K562 (cell line): ENCODE data around the gene MEI4.

Experiments
- ATF7 ChIP-seq: fragments of 450-650 bp; IDR thresholded peaks from 2 replicates; pipeline ENCODE4 v1.7.1; 2014; ENCODE audit warnings: mild to moderate bottlenecking, moderate library complexity
- BRF2 ChIP-seq: IDR thresholded peaks from 3 replicates; pipeline ENCODE4 v1.6.1; 2011; ENCODE audit warnings: borderline replicate concordance, mild to moderate bottlenecking; ENCODE audit not compliant: insufficient read length, insufficient read depth
- CGGBP1 ChIP-seq: fragments of 250-450 bp; sonication (Bioruptor Pico); IDR thresholded peaks from 2 replicates; pipeline ENCODE4 v1.9.0; 2021; ENCODE audit warnings: mild to moderate bottlenecking
- ERF ChIP-seq: fragments of 450-650 bp; formaldehyde crosslinking; IDR thresholded peaks from 2 replicates; pipeline ENCODE4 v1.4.0; 2020; ENCODE audit warnings: mild to moderate bottlenecking, mixed read lengths
- GABPA ChIP-seq: fragments of 200-800 bp; sonication (Bioruptor generic); conservative IDR thresholded peaks from 2 replicates; pipeline ENCODE4 v1.6.1; 2016; ENCODE audit warnings: low read depth, missing genetic modification characterization, missing compliant biosample characterization
- IRF9 ChIP-seq: fragments of 450-650 bp; IDR thresholded peaks from 2 replicates; pipeline ENCODE4 v1.6.1; 2016; ENCODE audit warnings: missing biosample characterization, missing genetic modification characterization
- PRDM10 ChIP-seq: fragments of 450-650 bp; IDR thresholded peaks from 2 replicates; pipeline ENCODE4 v1.6.1; 2018; ENCODE audit not compliant: partially characterized antibody
- SMAD2 ChIP-seq: fragments of 150-350 bp; IDR thresholded peaks from 2 replicates; pipeline ENCODE4 v1.6.1; 2014; ENCODE audit warnings: low read depth, mild to moderate bottlenecking, low read length
- TAF9B ChIP-seq: fragments of 450-650 bp; IDR thresholded peaks from 2 replicates; pipeline ENCODE4 v1.6.1; 2018; ENCODE audit warnings: mild to moderate bottlenecking; ENCODE audit not compliant: partially characterized antibody
- TARDBP ChIP-seq: fragments of 450-650 bp; IDR thresholded peaks from 2 replicates; pipeline ENCODE4 v1.6.1; 2016
- ZBTB26 ChIP-seq: fragments of 450-650 bp; formaldehyde crosslinking; IDR thresholded peaks from 2 replicates; pipeline ENCODE4 v1.4.0; 2022; ENCODE audit warnings: missing genetic modification characterization
- ZNF311 ChIP-seq: fragments of 250-450 bp; sonication (Bioruptor Pico); IDR thresholded peaks from 2 replicates; pipeline ENCODE4 v1.4.0; 2020; ENCODE audit warnings: mild to moderate bottlenecking, moderate library complexity
- ZNF561 ChIP-seq: fragments of 450-650 bp; formaldehyde crosslinking; conservative IDR thresholded peaks from 2 replicates; pipeline ENCODE4 v1.4.0; 2020; ENCODE audit warnings: mild to moderate bottlenecking, moderate library complexity

- no peak for TF ChIP-seq SMAD2
- TF ChIP-seq ATF7, result no peak
- TF ChIP-seq PRDM10, result no peak
- no peak for TF ChIP-seq GABPA (tag)
- no peak for TF ChIP-seq BRF2
- no peak for TF ChIP-seq ERF
- TF ChIP-seq CGGBP1 (CRISPR knock-in tag), result no peak
- no peak for TF ChIP-seq TARDBP
- TF ChIP-seq ZNF561 (CRISPR knock-in tag), result no peak
- no peak for TF ChIP-seq TAF9B
- TF ChIP-seq ZBTB26 (CRISPR knock-in tag), result no peak
- no peak for TF ChIP-seq IRF9
- TF ChIP-seq ZNF311, result no peak
These were observed 19.4 kb upstream of the MEI4 start for GRCh38 chr6:77633471-77633870.
